Middle frontal gyrus (tissue), 1 donor: Measurements from ENCODE around the gene BCL2.

Experiments
- DNase-seq: peaks from one replicate; pipeline ENCODE4 v3.0.0-alpha.2; 2015; ENCODE audit warnings: low spot score; ENCODE audit errors: extremely low spot score

The BCL2 gene

GRCh38 chr18:63260380-63260754, 59.2 kb downstream of the BCL2 start:
- DNase-seq: no peak

- DNase-seq: no peak
Measured at GRCh38 chr18:63259567-63260379, 59.8 kb downstream of the BCL2 start.

GRCh38 chr18:63258749-63259566, 60.6 kb downstream of the BCL2 start:
- DNase-seq: no peak

- DNase-seq: no peak
Measured at GRCh38 chr18:63257453-63257852, 62.1 kb downstream of the BCL2 start.

GRCh38 chr18:63255435-63255834, 64.1 kb downstream of the BCL2 start:
- DNase-seq: no peak

- DNase-seq: no peak
Measured at GRCh38 chr18:63254716-63255399, 64.7 kb downstream of the BCL2 start.

- DNase-seq: no peak
Measured at GRCh38 chr18:63253428-63254372, 65.9 kb downstream of the BCL2 start.

- no peak for DNase-seq
Measured at GRCh38 chr18:63253014-63253413, 66.6 kb downstream of the BCL2 start.

GRCh38 chr18:63249771-63250170, 69.8 kb downstream of the BCL2 start:
- no peak for DNase-seq

- no peak for DNase-seq
Measured at GRCh38 chr18:63247926-63248325, 71.6 kb downstream of the BCL2 start.

GRCh38 chr18:63247506-63247905, 72.1 kb downstream of the BCL2 start:
- no peak for DNase-seq

- DNase-seq: no peak
Measured at GRCh38 chr18:63245600-63245999, 74.0 kb downstream of the BCL2 start.

- DNase-seq: no peak
Measured at GRCh38 chr18:63244607-63245006, 75.0 kb downstream of the BCL2 start.

GRCh38 chr18:63241760-63242159, 77.8 kb downstream of the BCL2 start:
- no peak for DNase-seq

GRCh38 chr18:63241317-63241712, 78.3 kb downstream of the BCL2 start:
- no peak for DNase-seq

- no peak for DNase-seq
Measured at GRCh38 chr18:63240531-63241316, 78.8 kb downstream of the BCL2 start.

- DNase-seq: no peak
Measured at GRCh38 chr18:63238693-63239075, 80.9 kb downstream of the BCL2 start.

- no peak for DNase-seq
Measured at GRCh38 chr18:63237881-63238692, 81.5 kb downstream of the BCL2 start.
